Effector memory CD8-positive, alpha-beta T cell (primary cell): Measurements from ENCODE around the gene CALCB.
A peak's percentile ranks its signal among the peaks of the same experiment; 100 is the strongest.
"Not testable (repeated sequence)": the region's sequence is repeated elsewhere in the genome, so short reads cannot be mapped to it uniquely, and the experiment has no call there.

Experiments used
- ATAC-seq: fragments of 150-1000 bp; cut with Tn5 transposase; replicated peaks from 2 replicates; pipeline ENCODE4 v1.10.0; 2021; ENCODE audit warnings: mild to moderate bottlenecking, moderate library complexity
- DNase-seq, 3 experiments: peaks; one replicate each; pipeline ENCODE4 v3.0.0; 2021
- H3K27ac Mint-ChIP-seq, 2 donors: one replicate each; pipeline ENCODE4 v1.8.0; 2022; ENCODE audit warnings: mild to moderate bottlenecking in 2 of 2, mixed read lengths in 2 of 2, moderate library complexity in 2 of 2
- H3K27me3 Mint-ChIP-seq, 2 donors: one replicate each; pipeline ENCODE4 v1.8.0; 2022; ENCODE audit warnings: mixed read lengths in 2 of 2
- H3K36me3 Mint-ChIP-seq: one replicate; pipeline ENCODE4 v1.8.0; 2022; ENCODE audit warnings: mild to moderate bottlenecking, moderate library complexity, mixed read lengths; ENCODE audit not compliant: insufficient read depth
- H3K4me1 Mint-ChIP-seq, 2 donors: one replicate each; pipeline ENCODE4 v1.8.0; 2022; ENCODE audit warnings: low read depth in 2 of 2, mixed read lengths in 2 of 2
- H3K4me3 Mint-ChIP-seq, 2 donors: one replicate each; pipeline ENCODE4 v1.8.0; 2022; ENCODE audit warnings: mild to moderate bottlenecking in 2 of 2, mixed read lengths in 2 of 2, moderate library complexity in 2 of 2
- H3K9me3 Mint-ChIP-seq, 2 donors: one replicate each; pipeline ENCODE4 v1.8.0; 2022; ENCODE audit warnings: mixed read lengths in 2 of 2
- total RNA-seq, 9 experiments: gene quantifications; one replicate each; lab custom pipeline; 2026; lab: John Stamatoyannopoulos, UW

The CALCB gene, protein sequence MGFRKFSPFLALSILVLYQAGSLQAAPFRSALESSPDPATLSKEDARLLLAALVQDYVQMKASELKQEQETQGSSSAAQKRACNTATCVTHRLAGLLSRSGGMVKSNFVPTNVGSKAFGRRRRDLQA
- total RNA-seq, result 0 to 2.3 (median 0.68) reads per million in 9 experiments

DNA sequence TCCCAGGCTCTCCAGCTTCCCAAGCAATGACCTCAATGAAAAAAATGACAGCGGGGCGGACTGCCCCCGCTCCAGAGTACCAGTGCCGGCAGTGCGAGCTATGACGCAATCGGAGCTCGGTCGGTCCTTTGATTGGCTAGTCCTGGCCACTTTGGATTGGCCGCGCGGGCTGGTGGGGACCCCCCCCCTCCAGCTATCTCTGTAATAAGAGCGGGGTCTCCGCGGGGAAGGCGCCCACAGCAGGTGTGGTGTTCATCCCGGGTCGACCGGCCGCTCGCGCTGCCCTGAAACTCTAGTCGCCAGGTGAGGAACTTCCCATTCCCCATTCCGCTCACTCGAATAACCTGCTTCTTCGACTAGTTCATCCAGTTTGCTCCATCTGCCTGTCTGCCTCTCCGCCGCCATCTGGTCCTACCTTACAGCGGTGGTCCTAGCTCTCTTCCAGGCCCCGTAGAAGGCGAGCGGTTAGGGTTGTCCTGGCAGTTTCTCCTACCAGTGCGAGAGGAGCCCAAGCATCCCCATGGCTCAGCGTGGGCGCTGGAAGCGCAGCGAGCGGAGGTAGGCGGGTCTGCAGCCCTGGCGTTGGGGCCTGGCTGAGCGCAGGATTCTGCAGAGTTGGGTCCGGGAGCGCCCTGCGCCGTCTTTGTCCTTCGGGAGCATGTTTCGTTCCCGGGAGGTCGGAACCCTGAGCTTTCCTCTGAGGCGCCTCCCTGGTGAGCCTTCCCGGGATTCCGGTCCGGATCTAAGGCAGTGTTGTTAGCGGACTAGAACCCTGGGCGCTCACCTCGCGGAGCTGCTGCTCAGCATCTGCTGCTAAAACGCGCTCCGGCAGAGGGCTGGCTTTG, at the start of gene CALCB:
Gene CALCB, plus strand, starts transcription at position 233 of the 845 bp plus-strand sequence. CDS start 1,126 bp downstream, outside the sequence.
- peaks cover 0 to 4% of the 10 kb centered on the region in 2 donors for H3K9me3 Mint-ChIP-seq
- H3K27ac Mint-ChIP-seq, result peak within 1 kb of the TSS in 1 of 2 donors; percentile 69
- H3K27me3 Mint-ChIP-seq, result peaks cover 22 to 39% of the 10 kb centered on the region in 2 donors
- H3K4me3 Mint-ChIP-seq, result peak within 1 kb of the TSS; percentile 74 to 83
- no peak for DNase-seq
- peaks cover 17 to 21% of the 10 kb centered on the region in 2 donors for H3K4me1 Mint-ChIP-seq
- peaks cover 9% of the 10 kb centered on the region for H3K36me3 Mint-ChIP-seq
- no peak for ATAC-seq

DNA sequence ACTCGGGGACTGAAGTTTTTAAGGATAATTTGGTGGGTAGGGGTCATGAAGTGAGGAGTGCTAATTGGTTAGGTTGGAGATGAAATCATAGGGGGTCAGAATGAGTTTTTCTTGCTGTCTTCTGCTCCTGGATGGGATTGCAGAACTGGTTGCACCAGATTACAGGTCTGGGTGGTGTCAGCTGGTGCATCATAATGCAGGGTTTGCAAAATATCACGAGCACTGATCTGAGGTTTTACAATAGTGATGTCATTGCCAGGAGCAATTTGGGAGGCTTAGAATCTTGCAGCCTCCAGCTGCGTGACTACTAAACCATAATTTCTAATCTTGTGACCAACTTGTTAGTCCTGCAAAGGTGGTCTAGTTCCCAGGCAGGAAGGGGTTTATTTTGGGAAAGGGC, 46.4 kb upstream of the CALCB start:
- H3K36me3 Mint-ChIP-seq, result no peaks in the 10 kb centered on the region
- DNase-seq (no peak), ATAC-seq (no peak)
- peaks cover 42 to 44% of the 10 kb centered on the region in 2 donors for H3K27me3 Mint-ChIP-seq
- H3K4me1 Mint-ChIP-seq, result no peaks in the 10 kb centered on the region
- H3K27ac Mint-ChIP-seq, result no peak overlapping the region
- no peaks in the 10 kb centered on the region for H3K9me3 Mint-ChIP-seq
- H3K4me3 Mint-ChIP-seq, result no peak overlapping the region

DNA sequence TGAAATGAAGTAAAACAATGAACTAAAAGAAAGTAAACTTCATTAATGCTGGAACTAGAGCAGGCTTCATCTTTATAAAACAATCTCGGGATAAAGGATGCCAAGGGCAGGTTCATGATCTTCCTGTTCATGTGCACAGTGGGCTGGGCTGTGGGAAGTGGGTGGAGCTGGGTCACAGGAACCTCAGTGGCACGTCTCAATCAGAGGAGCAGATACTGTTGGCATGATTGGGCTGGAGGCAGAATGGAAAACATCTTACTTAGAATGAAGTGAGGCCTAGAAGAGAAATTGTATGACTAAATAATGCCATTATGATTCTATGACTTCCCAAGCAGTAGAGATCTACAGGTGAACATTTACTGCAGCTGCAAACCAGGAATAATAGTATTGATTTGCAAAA, 45.4 kb upstream of the CALCB start:
- ATAC-seq (no peak), DNase-seq (no peak)
- H3K9me3 Mint-ChIP-seq, result no peaks in the 10 kb centered on the region
- no peak overlapping the region for H3K27ac Mint-ChIP-seq
- H3K4me1 Mint-ChIP-seq, result no peaks in the 10 kb centered on the region
- no peaks in the 10 kb centered on the region for H3K36me3 Mint-ChIP-seq
- H3K27me3 Mint-ChIP-seq, result peaks cover 40 to 45% of the 10 kb centered on the region in 2 donors
- no peak overlapping the region for H3K4me3 Mint-ChIP-seq

DNA sequence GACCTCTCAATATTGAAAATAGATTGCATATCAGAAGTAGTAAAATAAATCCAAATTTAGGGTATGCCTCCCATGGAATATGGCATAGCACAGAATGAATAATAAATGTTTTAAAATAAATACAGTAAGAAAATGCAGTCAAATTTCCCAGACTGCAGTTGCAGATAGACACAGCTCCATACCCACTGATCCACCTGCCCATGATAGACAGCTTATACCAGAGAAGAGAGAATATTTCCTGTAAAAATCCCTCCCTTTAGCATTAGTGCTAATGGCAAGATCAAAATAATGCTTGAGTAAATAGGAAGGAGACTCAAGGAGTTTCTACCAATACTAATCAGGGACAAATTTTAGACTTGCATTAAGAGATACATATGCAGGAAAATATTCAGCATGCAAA, 45.0 kb upstream of the CALCB start:
- H3K4me3 Mint-ChIP-seq, result no peak overlapping the region
- H3K4me1 Mint-ChIP-seq, result no peaks in the 10 kb centered on the region
- H3K27ac Mint-ChIP-seq, result no peak overlapping the region
- DNase-seq (no peak), ATAC-seq (no peak)
- peaks cover 40 to 50% of the 10 kb centered on the region in 2 donors for H3K27me3 Mint-ChIP-seq
- H3K9me3 Mint-ChIP-seq, result no peaks in the 10 kb centered on the region
- H3K36me3 Mint-ChIP-seq, result no peaks in the 10 kb centered on the region

DNA sequence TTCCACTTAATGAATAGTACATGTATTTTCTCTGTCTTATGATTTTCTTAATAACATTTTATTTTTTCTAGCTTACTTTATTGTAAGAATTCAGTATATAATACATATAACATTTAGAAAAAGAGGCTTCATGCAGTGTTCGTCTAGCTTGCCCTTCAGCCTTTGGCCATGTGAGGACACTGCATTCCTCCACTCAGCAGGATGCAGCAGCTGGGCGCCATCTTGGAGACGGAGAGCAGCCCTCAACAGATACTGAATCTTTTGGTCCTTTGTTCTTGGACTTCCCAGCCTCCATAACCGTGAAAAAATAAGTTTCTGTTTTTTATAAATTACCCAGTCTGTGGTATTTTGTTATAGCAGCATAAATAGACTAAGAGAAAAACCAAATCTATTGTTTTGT, 41.4 kb upstream of the CALCB start:
- not testable (repeated sequence) for H3K36me3 Mint-ChIP-seq, H3K27ac Mint-ChIP-seq, ATAC-seq, H3K4me3 Mint-ChIP-seq, DNase-seq, H3K4me1 Mint-ChIP-seq, H3K9me3 Mint-ChIP-seq
- peaks cover 37 to 42% of the 10 kb centered on the region in 2 donors for H3K27me3 Mint-ChIP-seq

- H3K9me3 Mint-ChIP-seq, result no peaks in the 10 kb centered on the region
- H3K27me3 Mint-ChIP-seq, result peaks cover 31 to 36% of the 10 kb centered on the region in 2 donors
- ATAC-seq, result no peak
- H3K4me3 Mint-ChIP-seq, result no peak overlapping the region
- H3K27ac Mint-ChIP-seq, result no peak overlapping the region
- no peaks in the 10 kb centered on the region for H3K4me1 Mint-ChIP-seq
- no peaks in the 10 kb centered on the region for H3K36me3 Mint-ChIP-seq
- no peak for DNase-seq
Observed at GRCh38 chr11:15034687-15035267, 38.6 kb upstream of the CALCB start.

DNA sequence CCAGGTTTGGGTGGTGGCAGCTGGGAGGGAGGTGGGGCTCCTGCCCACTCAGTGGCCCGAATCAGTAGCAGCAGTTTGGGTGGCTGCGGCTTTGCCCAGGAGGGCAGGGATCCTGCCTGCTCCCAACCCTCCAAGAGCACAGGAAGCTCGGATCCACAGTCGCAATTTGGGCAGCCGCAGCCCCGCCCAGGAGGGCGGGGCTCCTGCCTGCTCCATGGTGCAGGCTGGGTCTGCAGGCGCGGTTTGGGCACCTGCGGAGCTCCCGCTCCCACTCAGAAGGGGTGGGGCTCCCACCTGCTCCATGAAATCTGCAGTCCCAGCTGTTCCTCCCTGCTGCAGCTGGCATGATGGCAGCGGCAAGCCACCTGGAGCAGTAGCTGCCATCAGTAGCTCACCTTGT, 38.1 kb upstream of the CALCB start:
- Mint-ChIP-seq H3K36me3 (no peaks in the 10 kb centered on the region), H3K9me3 (no peaks in the 10 kb centered on the region), H3K4me3 (no peak overlapping the region), H3K27me3 (peaks cover 26 to 30% of the 10 kb centered on the region in 2 donors), H3K27ac (no peak overlapping the region), H3K4me1 (no peaks in the 10 kb centered on the region)
- DNase-seq (no peak), ATAC-seq (no peak)

DNA sequence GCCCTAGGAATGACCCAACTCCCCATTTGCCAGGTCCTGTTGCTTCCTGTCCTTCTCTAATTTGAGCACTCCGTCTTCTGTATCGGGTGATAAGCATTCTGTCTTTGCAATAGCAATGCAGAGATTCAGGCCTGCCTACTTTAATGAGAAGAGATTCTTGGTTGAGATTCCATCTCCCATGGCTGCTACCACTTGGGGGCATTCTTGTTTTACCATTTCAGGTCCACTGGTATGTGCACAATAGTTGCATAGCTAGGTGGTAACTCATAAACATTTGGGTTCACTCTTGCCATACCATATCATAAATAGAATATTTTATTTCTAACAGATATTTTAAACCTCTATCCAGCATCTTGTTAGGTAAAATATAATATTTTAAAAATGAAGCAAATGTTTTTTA, 34.4 kb upstream of the CALCB start:
- Mint-ChIP-seq H3K4me1 (no peaks in the 10 kb centered on the region), H3K27ac (no peak overlapping the region), H3K4me3 (no peak overlapping the region), H3K27me3 (peaks cover 21 to 31% of the 10 kb centered on the region in 2 donors), H3K9me3 (no peaks in the 10 kb centered on the region), H3K36me3 (no peaks in the 10 kb centered on the region)
- DNase-seq (no peak), ATAC-seq (no peak)

GRCh38 chr11:15045209-15045608, 28.2 kb upstream of the CALCB start:
- Mint-ChIP-seq H3K27ac (no peak overlapping the region), H3K27me3 (peaks cover 10 to 12% of the 10 kb centered on the region in 2 donors), H3K4me3 (no peak overlapping the region), H3K4me1 (no peaks in the 10 kb centered on the region), H3K9me3 (no peaks in the 10 kb centered on the region), H3K36me3 (no peaks in the 10 kb centered on the region)
- ATAC-seq, result no peak
- DNase-seq, result no peak

DNA sequence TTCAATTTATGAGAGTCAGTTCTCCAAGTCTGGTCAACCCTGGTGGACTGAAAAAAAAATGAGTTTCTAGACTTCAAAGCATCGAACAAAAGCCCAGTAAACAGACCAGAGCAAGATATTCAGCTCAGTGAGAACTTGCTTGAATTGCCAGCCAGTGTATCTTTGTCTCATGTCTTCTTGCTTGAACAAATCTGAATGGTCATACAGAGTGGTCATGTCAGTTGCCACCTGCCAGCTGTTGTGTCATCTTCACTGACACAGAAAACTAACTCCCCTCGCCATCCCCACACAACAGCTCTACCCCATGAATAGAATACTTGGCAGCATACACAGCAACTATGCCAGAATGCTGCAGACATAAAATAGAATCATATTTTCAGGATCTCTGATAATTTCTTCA, 27.5 kb upstream of the CALCB start:
- Mint-ChIP-seq H3K27ac (no peak overlapping the region), H3K36me3 (no peaks in the 10 kb centered on the region), H3K27me3 (peaks cover 10 to 12% of the 10 kb centered on the region in 2 donors), H3K9me3 (no peaks in the 10 kb centered on the region), H3K4me3 (no peak overlapping the region), H3K4me1 (no peaks in the 10 kb centered on the region)
- ATAC-seq (no peak), DNase-seq (no peak)

- not testable (repeated sequence) for H3K36me3 Mint-ChIP-seq, H3K4me1 Mint-ChIP-seq, ATAC-seq, H3K9me3 Mint-ChIP-seq, H3K4me3 Mint-ChIP-seq, DNase-seq, H3K27ac Mint-ChIP-seq
- peaks cover 10% of the 10 kb centered on the region in 2 donors for H3K27me3 Mint-ChIP-seq
Observed at GRCh38 chr11:15046673-15047072, 26.7 kb upstream of the CALCB start.

DNA sequence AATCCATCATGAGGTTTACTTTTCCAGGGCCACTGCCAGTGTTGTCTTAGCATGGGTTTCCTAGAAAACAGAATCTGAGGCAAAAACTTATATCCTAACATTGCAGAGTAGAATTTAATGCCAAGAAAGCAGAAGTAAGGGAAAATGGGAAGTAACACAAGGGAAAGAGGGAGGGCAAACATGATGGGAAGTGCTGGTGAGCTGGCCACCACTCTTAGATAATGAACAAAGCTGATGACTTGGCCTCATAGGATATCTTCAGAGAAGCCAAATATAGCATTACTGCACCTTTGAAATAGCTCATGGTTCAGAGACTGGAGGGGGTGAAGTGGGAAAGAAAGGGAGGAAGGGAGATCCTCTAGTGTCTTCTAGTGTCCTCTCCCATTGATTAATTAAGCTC, 24.8 kb upstream of the CALCB start:
- no peak overlapping the region for H3K27ac Mint-ChIP-seq
- no peak for ATAC-seq
- H3K4me1 Mint-ChIP-seq, result no peaks in the 10 kb centered on the region
- peaks cover 0 to 19% of the 10 kb centered on the region in 2 donors for H3K27me3 Mint-ChIP-seq
- no peak overlapping the region for H3K4me3 Mint-ChIP-seq
- DNase-seq, result no peak
- no peaks in the 10 kb centered on the region for H3K9me3 Mint-ChIP-seq
- no peaks in the 10 kb centered on the region for H3K36me3 Mint-ChIP-seq

GRCh38 chr11:15053191-15053685, 20.2 kb upstream of the CALCB start:
- H3K27me3 Mint-ChIP-seq, result peaks cover 9 to 23% of the 10 kb centered on the region in 2 donors
- no peaks in the 10 kb centered on the region for H3K9me3 Mint-ChIP-seq
- H3K36me3 Mint-ChIP-seq, result no peaks in the 10 kb centered on the region
- DNase-seq, result no peak
- no peak for ATAC-seq
- no peaks in the 10 kb centered on the region for H3K4me1 Mint-ChIP-seq
- H3K27ac Mint-ChIP-seq, result no peak overlapping the region
- H3K4me3 Mint-ChIP-seq, result no peak overlapping the region
